K562 (cell line): Measurements from ENCODE around the gene ZNF358. TPM values are rescaled to one million over a fixed set of nuclear protein-coding genes. Genes with fewer than 3 reads are reported as not detected.

Experiments used
- GMEB1 ChIP-seq: fragments of 250-450 bp; sonication (Bioruptor Pico); IDR thresholded peaks from 2 replicates; pipeline ENCODE4 v1.4.0; 2020; ENCODE audit warnings: mild to moderate bottlenecking
- HMGN3 ChIP-seq: IDR thresholded peaks from 2 replicates; pipeline ENCODE4 v1.6.1; 2011; ENCODE audit warnings: borderline replicate concordance, low read depth, mild to moderate bottlenecking, mixed read lengths, low read length; ENCODE audit not compliant: insufficient read length; ENCODE audit errors: extremely low read depth
- SIN3B ChIP-seq: fragments of 450-650 bp; IDR thresholded peaks from 2 replicates; pipeline ENCODE4 v1.6.1; 2017; ENCODE audit warnings: low read depth, mild to moderate bottlenecking, moderate library complexity
- SRF ChIP-seq, 2 experiments: fragments of 250-450, 450-650 bp in 1 of 2; sonication (Bioruptor Pico) in 1 of 2; sonication (generic) in 1 of 2; formaldehyde crosslinking; IDR thresholded peaks; 2 replicates each; pipeline versions ENCODE4 v1.5.0 to v1.5.1; 2020 to 2022; ENCODE audit warnings: mild to moderate bottlenecking in 1 of 2, missing genetic modification reagents in 1 of 2
- TEAD2 ChIP-seq: fragments of 450-650 bp; IDR thresholded peaks from 2 replicates; pipeline ENCODE4 v1.6.1; 2016; ENCODE audit warnings: missing genetic modification characterization, control low read depth, missing compliant biosample characterization
- ZNF592 ChIP-seq: fragments of 450-650 bp; IDR thresholded peaks from 2 replicates; pipeline ENCODE4 v1.6.1; 2017; ENCODE audit warnings: antibody characterized with exemption, mild to moderate bottlenecking
- ZZZ3 ChIP-seq: fragments of 450-650 bp; IDR thresholded peaks from 2 replicates; pipeline ENCODE4 v1.6.1; 2016; ENCODE audit warnings: antibody characterized with exemption, mild to moderate bottlenecking, moderate library complexity
- polyA plus RNA-seq, 8 experiments: library from polyadenylated mRNA; depleted of rRNA in 4 of 8; stranded (reverse) in 5 of 8; unstranded in 3 of 8; fragments of >200 nt; fragmentation: Nextera tagmentation in 2 of 8; fragmentation: Illumina TruSeq in 1 of 8; extraction: Ambion mirVana in 2 of 8; extraction: Trizol in 1 of 8; gene quantifications; 2 replicates each; pipeline versions ENCODE4 v1.2.1 to v1.2.3, GENCODE V29; 2011 to 2014; ENCODE audit warnings: inconsistent platforms in 1 of 8, missing spikeins in 1 of 8
- total RNA-seq, 7 experiments: library from RNA; depleted of rRNA in 6 of 7; stranded (reverse); fragments of >200 nt in 6 of 7; fragmentation: Illumina TruSeq in 2 of 7; extraction: Trizol in 2 of 7; gene quantifications; 2 replicates each; pipeline versions ENCODE4 v1.2.1 to v1.2.3, GENCODE V29; 2011 to 2021; ENCODE audit warnings: low replicate concordance in 1 of 7
- TF ChIP-seq, protein P1 (sequence below), 2 experiments: fragments of 450-650 bp; formaldehyde crosslinking in 1 of 2; IDR thresholded peaks; 2 replicates each; pipeline versions ENCODE4 v1.4.0 to v1.6.1; 2014 to 2020; ENCODE audit warnings: mild to moderate bottlenecking in 2 of 2, borderline replicate concordance in 1 of 2, low read depth in 1 of 2

Gene ZNF358
- total and polyA plus RNA-seq, 9 of the 15 experiments (the other 6 are each of a cell fraction or from before 2014, with no cell fraction given): 0.04 to 17.2 (median 4.9) TPM

GRCh38 chr19:7535047-7535997 lies 19.4 kb downstream of the ZNF358 start, which contains the start of gene PNPLA6 (continued):
- TF ChIP-seq, protein P1, sequence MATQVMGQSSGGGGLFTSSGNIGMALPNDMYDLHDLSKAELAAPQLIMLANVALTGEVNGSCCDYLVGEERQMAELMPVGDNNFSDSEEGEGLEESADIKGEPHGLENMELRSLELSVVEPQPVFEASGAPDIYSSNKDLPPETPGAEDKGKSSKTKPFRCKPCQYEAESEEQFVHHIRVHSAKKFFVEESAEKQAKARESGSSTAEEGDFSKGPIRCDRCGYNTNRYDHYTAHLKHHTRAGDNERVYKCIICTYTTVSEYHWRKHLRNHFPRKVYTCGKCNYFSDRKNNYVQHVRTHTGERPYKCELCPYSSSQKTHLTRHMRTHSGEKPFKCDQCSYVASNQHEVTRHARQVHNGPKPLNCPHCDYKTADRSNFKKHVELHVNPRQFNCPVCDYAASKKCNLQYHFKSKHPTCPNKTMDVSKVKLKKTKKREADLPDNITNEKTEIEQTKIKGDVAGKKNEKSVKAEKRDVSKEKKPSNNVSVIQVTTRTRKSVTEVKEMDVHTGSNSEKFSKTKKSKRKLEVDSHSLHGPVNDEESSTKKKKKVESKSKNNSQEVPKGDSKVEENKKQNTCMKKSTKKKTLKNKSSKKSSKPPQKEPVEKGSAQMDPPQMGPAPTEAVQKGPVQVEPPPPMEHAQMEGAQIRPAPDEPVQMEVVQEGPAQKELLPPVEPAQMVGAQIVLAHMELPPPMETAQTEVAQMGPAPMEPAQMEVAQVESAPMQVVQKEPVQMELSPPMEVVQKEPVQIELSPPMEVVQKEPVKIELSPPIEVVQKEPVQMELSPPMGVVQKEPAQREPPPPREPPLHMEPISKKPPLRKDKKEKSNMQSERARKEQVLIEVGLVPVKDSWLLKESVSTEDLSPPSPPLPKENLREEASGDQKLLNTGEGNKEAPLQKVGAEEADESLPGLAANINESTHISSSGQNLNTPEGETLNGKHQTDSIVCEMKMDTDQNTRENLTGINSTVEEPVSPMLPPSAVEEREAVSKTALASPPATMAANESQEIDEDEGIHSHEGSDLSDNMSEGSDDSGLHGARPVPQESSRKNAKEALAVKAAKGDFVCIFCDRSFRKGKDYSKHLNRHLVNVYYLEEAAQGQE (IDR thresholded peaks at IDR 0.05; ENCODE audit: borderline replicate concordance): peak; percentile 41; the same call in 1 of the 2 replicates
- TF ChIP-seq, protein P1 (CRISPR knock-in tag; IDR thresholded peaks at IDR 0.05; ENCODE audit: low read depth): peak; percentile 81; the same call in 1 of the 2 replicates
- TF ChIP-seq SRF (CRISPR knock-in tag; IDR thresholded peaks at IDR 0.05): peak in 1 of 2 experiments; percentile 48; a peak in 1 of 4 replicates
- TF ChIP-seq ZNF592: no peak
- no peak for TF ChIP-seq TEAD2 (tag)
- peak; percentile 98 for TF ChIP-seq GMEB1 (CRISPR knock-in tag)
- TF ChIP-seq ZZZ3: no peak
- TF ChIP-seq HMGN3: peak; percentile 46
- peak; percentile 12; the same call in 1 of the 2 replicates for TF ChIP-seq SIN3B
